GM15510 (cell line): ENCODE measurements around the gene ACTG1.

ENCODE experiments used
- POLR2A ChIP-seq: IDR thresholded peaks from 3 replicates; pipeline ENCODE4 v1.6.1; 2011; ENCODE audit warnings: borderline replicate concordance; ENCODE audit not compliant: insufficient read length; ENCODE audit errors: extremely low read depth

ACTG1 gene

DNA sequence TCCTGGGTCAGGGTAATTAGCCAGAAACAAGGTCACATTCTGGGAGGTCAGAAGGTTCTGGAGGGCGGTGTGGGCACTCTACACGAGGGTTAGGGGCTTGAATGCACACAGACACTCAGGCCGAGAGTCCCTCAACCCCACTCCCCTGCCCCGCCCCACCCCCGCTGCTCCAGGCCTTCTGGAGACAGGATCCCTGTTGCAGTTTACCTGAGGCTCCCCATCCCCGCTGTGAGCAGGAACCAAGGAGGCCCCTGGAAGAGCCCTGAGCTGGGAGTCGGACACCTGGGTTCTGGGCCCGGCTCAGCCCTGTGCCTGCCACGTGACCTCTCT is 4.4 kb upstream of the ACTG1 start:
- no peak for TF ChIP-seq POLR2A

DNA sequence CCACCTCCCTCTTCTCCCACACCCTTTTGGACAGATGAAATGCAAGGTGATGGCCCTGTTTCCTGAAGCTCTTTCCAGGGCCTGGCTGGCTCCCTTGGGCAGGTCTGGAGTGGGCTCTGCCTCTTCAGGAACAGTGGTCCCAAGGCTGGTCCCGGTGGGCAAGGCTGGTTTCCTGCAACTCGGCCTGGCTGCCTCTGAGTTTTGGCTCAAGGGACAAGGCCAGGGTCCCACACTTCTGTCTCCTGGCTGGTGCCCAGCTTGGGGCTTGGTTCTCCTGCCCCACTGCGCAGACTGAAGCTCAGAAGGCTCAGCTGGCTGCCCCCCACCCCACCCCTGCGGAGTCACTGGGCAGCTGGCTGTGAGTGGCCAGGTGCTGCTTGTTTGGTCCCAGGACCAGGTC is 3.8 kb upstream of the ACTG1 start:
- TF ChIP-seq POLR2A: no peak

DNA sequence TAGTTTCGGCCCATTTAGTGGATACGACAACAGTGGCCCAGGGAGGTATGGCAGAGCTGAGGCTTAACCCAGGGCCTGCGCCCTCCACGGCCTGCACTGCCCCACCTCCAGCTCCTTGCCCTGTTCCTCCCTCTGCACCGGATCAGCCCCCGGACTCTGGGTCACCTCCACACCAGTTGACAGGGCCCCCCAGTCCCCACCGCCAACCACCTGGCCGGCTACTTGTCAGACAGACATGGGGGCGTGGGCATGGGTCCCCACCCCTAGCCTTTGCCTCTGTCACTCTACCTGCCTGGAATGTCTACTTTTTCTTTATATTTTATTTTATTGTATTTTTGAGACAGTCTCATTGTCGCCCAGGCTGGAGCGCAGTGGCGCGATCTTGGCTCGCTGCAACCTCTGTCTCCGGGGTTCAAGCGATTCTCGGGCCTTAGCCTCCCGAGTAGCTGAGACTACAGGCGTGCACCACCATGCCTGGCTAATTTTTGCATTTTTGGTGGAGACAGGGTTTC is 3.0 kb upstream of the ACTG1 start:
- no peak for TF ChIP-seq POLR2A

DNA sequence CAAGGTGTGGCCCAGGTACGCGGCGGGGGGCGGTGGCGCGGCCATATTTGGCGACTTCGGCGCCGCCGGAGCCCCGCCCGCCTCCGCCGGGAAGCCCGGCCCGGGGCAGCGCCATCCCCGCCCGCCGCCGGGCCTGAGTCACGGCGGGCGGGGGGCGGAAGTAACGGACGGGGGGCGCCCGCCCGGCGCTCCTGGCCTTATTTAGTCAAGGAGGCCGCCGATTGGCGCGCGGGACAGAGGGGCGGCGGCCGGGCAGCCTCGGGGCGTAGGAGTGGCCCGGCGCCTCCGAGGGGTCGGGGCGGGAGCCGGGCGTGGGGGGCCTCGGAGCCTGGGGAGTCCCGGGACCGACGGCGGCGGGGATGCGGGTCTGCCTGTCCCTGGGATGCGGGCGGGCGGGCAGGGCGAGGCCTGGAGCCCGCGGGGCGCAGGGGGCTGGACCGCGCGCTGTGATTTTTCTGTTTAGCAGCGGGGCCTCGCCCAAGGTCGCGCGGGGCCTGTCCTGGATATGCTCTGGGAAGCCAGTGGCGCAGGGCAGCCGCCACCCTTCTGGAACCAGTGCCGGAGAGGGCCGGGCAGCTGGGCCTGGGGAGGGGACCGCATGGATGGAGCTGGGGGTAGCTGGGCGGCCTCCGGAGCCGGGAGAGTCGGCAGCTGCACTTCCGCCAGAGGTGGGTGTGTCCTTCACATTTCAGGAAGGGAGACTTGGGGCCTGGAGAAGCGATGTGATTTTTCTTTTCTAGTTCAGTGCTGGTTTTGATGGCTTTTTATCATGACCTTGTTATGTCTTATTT is 2.3 kb upstream of the ACTG1 start:
- peak; percentile 55 for TF ChIP-seq POLR2A

DNA sequence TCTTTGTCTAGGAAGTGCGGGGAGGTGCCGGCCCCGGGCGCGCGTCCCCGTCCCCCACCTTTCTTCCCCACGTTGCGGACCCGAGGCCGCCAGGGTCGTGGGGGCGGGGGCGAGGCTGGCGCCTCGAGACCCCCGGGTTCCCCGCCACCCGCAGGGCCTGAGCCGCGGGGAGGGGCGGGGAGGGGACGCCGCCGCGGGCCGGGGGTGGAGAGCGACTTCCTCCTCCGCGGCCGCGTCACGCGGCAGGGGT is 1.8 kb upstream of the ACTG1 start:
- TF ChIP-seq POLR2A: no peak

DNA sequence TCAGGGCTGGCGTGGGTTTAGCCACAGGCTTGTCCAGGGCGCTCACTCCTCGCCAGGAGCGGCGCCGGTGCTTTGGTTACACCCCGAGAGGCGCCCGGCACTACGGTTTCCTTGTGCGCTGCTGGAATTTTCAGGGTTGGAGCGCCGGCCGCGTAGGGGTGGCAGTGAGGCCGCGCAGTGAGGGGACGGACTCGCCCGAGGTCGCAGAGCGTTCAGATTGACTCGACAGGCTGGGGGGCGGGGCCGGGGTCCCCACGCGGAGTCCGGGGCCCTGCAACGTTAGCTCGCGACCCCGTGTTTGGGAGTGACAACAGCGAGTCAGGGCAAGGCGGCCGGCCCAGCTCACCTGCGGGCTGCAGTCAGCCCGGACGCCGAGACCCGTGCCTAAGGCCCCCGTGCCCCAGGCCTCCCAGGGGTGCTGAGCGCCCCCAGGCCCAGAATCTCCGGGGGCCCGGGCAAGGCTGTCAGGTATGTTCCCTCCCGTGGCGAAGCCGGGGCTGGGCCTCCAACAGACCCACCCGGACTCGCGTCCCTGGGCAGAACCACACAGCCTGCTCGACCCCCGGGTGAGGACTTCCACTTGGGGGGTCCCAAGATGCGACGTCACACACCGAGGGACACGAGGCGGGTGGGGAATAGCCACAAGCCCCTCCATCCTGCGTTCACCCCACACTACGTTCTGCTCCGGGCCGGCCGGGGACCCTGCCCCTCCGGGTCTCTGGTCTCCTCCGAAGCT is 1.3 kb upstream of the ACTG1 start:
- TF ChIP-seq POLR2A: peak; percentile 28

DNA sequence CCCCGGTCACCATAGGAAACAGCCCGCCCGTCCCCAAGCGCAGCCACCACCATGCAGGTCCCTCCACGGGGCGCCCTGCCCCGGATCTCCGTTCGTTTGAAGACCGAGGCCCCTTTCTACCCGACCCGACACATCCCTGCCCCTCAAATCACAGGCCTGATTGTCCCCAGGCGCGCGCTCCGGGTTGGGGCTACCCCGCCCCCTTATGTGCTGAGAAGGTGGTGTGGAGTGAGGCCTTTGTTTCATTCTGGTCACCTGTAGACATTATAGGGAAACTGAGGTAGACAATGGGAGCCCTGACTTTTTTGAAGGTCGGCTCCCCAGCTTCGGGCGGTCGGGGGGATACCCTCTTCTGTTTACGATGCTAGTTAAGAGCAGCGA is 763 bp upstream of the ACTG1 start:
- no peak for TF ChIP-seq POLR2A

DNA sequence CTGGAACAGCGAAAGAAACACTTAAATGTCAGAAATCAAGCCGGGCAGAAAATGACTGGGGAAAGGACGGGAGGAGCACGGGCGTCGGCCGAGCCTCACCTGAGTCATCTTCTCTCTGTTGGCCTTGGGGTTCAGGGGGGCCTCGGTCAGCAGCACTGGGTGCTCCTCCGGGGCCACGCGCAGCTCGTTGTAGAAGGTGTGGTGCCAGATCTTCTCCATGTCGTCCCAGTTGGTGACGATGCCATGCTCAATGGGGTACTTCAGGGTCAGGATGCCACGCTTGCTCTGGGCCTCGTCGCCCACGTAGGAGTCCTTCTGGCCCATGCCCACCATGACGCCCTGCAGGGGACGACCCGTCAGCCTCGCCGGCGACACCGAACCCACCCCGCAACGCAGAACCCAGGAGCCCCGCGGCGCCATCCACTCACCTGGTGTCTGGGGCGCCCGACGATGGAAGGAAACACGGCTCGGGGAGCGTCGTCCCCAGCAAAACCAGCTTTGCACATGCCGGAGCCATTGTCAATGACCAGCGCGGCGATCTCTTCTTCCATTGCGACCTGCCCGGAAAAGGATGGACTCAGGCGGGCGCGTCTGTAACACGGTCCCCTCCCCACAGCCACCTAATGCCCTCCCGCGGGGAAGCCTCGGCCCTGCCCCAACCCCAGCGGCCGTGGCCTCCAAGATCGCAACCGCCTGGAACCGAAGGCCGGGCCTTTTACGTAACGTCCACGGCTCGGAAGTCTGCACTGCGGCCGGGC is 616 bp downstream of the ACTG1 start:
- TF ChIP-seq POLR2A: peak; percentile 23

DNA sequence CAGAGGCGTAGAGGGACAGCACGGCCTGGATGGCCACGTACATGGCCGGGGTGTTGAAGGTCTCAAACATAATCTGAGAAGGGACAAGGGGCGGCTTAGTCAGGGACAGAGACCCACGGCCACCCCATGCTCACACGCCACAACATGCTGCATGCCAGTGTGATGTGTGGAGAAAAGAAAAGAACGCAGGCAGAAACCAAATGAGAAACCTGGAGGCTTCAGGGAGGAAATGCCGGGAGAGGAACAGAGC is 1.1 kb downstream of the ACTG1 start:
- TF ChIP-seq POLR2A: no peak

DNA sequence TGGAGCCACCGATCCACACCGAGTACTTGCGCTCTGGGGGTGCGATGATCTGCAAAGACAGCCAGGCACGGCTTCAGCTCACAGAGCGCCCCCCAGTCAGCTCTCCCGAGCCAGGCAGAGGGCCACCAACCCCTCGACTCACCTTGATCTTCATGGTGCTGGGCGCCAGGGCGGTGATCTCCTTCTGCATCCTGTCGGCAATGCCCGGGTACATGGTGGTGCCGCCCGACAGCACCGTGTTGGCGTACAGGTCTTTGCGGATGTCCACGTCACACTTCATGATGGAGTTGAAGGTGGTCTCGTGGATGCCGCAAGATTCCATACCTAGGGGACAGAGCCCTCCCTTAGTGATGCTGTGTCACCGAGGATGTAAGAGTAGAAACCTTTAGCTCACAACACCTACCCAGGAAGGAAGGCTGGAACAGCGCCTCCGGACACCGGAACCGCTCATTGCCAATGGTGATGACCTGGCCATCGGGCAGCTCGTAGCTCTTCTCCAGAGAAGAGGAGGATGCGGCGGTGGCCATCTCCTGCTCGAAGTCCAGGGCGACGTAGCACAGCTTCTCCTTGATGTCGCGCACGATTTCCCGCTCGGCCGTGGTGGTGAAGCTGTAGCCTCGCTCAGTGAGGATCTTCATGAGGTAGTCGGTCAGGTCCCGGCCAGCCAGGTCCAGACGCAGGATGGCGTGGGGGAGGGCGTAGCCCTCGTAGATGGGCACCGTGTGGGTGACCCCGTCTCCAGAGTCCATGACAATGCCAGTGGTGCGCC is 1.6 kb downstream of the ACTG1 start:
- peak; percentile 43 for TF ChIP-seq POLR2A

DNA sequence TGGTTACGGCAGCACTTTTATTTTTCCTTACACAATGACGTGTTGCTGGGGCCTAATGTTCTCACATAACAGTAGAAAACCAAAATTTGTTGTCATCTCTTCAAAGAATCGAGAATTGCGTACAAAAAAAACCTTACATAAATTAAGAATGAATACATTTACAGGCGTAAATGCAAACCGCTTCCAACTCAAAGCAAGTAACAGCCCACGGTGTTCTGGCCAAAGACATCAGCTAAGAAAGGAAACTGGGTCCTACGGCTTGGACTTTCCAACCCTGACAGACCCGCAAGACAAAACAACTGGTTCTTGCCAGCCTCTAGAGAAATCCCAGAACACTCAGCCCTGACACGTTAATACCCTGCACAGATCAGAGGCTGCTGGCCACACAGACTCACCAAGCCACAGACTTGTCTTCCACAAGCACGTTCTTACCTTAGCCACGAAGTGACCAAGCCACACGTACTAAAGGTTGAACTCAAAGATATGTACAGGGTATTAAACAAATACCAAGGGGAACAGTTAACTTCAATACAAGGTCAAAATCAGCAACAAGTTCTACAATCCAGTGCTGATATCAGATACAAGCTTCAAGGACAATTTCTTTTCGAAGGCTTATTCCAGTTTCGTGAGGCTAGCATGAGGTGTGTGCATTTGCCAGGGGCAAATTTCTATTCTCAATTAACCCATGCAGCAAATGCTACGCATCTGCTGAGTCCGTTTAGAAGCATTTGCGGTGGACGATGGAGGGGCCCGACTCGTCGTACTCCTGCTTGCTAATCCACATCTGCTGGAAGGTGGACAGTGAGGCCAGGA is 2.4 kb downstream of the ACTG1 start:
- TF ChIP-seq POLR2A: no peak

DNA sequence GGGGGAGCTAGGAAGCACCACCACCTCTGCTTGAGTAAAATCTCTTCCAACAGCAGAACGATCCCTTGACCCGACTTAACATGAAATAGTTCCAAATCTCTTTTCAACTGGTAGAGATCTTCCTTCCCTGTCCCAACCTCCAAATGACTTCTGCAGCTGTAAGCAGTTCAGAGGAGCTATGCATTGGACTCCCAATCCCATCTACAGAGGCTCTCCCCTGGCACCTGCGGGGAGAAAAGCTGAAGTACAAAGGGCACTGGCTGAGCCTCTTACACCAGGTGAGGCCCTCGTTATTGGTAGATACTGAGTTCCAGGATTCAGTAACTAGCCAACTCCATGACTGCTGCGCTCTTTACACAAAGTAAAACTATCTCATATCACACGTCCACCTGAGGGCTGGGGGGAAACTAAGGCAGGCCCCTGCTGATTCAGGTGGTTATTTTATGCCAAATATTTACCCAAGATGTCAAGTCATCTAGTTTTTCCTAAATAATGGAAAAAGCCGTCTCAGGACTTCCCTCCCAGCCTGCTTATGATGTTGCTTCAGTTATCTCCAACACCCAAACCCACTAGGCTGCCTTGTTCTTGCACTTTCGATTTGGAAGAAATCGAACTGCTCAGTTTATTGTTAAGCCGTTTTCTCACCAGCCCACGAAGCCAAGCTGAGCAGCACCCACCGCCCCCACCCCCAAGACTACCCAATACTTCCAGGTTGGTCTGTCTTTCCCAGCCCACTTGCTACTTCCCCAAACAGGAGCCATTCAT is 3.2 kb downstream of the ACTG1 start:
- TF ChIP-seq POLR2A: peak; percentile 51

DNA sequence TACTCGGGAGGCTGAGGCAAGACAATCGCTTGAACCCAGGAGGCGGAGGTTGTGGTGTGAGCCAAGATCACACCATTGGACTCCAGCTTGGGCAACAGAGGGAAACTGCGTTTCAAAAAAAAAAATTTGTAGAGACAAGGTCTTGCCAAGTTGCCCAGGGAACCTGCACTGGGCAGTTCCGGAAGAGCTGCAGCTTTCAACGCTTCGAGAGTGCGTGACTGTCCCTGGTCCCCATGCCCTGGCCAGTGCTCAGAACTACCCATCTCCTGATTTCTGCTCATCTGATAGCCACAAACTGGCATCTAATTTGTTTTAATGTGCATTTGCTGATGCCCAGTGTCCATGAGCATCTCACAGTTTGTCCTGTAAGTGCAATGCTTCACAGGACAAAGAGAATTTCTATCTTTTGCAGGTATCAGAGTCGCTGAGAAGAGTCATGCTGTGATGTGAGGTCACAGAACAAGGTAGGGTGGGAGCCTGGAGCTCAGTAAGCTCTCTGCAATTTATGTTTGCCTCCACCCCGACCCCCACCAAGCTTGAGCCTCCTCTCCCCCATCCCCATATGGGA is 3.9 kb downstream of the ACTG1 start:
- no peak for TF ChIP-seq POLR2A
